H4 (cell line): ENCODE measurements around the gene POC1B. TPM values are rescaled to one million over a fixed set of nuclear protein-coding genes. Genes with fewer than 3 reads are reported as not detected.

Source experiments
- DNase-seq: peaks from one replicate; pipeline ENCODE4 v3.0.0-alpha.2; 2015; ENCODE audit warnings: low spot score
- total RNA-seq: library from RNA; depleted of rRNA; stranded (reverse); fragments of >200 nt; shearing (Covaris generic); gene quantifications from 2 replicates; pipeline ENCODE4 v1.2.3, GENCODE V29; 2014

POC1B gene
- total RNA-seq, 1 experiment from 2014 or later = 9.5 TPM

- no peak for DNase-seq
Measured at GRCh38 chr12:89421092-89421835, 104.6 kb downstream of the POC1B start.

DNA sequence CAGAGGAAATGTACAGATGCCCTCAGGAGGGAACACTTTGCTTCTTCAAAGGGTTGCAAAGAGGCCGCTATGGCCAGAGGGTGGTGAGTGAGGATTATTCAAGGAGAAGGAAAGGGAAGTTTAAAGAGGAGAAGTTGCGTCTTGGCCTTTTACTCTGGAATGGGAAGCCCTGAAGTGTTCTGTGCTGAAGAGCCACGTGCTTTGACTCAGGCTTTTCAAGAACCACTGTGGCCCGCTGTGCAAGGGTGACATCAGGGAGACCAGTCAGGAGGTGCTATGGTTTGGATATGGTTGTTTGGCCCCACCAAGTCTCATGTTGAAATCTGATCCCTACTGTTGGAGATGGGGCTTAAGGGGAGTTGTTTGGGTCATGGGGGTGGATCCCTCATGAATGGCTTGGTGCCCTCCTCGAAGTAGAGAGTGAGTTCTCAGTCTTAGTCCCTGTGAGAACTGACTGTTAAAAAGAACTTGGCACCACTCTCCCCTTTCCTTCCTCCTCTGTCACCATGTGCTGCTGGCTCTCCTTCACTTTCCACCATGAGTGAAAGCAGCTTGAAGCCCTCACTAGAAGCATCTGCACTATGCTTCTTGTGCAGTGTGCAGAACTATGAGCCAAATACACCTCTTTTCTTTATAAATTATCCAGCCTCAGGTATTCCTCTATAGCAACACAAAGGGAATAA lies 107.5 kb downstream of the POC1B start:
- no peak for DNase-seq

DNA sequence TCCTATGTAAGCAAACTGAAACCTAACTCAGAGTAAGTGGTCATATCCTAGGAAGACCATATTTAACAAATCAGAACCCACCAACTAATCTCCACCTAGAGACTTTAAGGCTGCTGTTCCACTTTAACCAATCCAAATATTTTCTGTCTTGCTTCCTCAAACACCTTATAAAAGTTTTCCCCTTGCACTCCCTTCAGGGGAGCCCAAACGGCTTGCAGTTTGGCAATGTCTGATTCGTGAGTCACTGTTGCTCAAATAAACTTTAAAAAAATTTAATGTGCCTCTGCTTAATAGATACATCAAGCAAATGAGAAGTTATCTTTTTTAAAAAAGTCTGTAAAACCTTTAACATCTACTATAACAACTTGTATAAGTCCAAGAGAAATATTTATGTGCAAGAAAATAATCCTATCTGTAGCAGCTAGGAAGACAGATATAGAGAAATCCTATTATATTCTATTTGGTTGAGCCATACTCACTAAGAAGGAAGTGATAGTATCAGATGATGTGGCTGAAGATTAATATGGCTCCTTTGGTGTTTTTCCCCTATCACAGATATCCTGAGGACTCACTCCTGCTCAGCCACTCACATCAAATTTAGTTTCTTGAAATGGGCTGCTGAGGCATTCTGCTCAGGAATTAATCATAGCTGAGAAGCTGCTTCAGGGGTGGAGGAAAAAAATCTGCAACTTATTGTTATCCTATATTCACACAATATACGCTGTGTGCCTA lies 108.4 kb downstream of the POC1B start:
- no peak for DNase-seq

DNA sequence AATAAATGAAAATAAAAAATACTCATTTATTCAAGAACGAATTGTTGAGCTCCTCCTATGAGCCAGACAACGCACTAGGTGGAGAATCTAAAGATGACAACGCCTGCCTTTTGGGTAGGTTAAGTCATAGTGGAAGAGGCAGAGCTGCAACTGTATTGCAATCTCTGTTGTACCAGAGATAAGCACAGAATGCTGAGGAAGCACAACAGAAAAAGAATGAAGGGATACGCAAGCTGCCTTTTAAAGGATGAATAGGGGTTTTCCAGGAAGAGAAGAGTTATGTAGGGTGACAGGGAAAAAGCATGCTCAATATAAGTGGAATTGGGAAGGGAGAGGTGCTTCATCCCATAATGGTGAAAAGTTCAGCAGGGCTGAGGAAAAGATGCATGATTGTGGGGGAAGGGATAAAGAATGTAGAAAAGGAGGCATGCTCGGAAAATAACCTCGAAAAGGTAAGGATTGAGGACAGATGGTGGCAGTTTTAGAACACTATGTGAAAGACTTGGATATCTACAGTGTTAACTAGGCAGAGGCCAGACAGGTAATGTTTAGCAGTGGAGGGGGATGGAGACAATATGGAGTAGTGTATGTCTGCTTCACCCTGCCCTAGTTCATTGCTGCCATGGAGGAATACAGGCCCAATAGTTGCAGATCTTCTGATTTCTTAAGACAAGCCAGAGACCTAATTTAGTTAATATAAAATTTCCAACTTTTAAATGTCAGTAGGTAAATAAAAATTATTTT lies 109.6 kb downstream of the POC1B start:
- DNase-seq = no peak

DNA sequence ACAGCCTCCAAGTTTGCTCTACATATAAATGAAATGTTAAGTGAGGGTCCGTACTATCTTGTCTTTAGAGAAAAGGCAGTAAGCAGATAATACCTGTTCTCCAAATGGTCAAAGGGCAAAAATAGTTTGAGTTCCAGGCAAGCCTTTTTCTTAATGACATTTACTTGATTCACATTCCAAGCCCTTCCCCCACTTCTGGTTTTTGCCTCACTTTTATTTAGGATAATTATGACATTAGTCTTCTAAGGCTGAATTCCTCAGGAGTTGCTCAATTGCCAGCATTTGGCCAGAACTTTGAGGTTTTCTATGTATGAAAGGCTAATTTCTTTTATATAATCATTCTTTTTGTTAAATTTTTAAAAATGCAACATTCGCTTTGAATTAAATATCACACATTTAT lies 111.0 kb downstream of the POC1B start:
- DNase-seq = no peak

GRCh38 chr12:89414322-89414721 lies 111.5 kb downstream of the POC1B start:
- DNase-seq = no peak

DNA sequence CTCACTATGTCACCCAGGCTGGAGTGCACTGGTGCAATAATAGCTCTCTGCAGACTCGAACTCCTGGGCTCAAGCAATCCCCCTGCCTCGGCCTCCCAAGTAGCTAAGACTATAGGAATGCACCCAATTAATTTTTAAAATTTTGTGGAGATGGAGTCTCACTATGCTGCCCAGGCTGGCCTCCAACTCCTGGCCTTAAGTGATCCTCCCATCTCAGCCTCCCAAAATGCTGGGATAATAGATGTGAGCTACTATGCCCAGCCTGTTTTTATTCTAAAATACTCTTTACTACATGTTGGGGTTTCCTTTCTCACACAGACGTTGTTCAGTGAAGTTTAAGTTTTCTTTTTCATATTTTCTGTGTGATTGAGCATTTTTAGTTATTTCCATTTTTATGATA lies 112.6 kb downstream of the POC1B start:
- no peak for DNase-seq

- DNase-seq = no peak
Measured at GRCh38 chr12:89412665-89413064, 113.2 kb downstream of the POC1B start.

DNA sequence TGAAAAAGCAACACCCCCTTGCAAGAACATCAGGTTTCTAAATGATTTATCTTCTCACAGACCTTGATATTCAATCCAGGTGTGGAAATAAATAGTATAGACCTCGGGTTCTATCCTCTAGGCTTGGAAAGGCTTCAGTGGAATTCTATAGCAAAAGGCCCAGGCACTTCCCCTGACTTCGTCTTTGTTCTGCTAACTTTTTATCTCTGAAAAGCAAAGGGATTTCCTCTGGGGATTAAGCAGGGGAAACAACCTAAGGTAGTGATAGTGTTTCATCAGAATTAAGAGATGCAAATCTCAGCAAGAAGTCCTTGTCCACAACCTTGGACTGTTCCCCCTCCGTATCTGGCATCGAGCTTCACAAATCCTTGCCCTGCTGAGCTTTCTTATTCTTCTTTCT lies 114.0 kb downstream of the POC1B start:
- no peak for DNase-seq

GRCh38 chr12:89411234-89411633 lies 114.6 kb downstream of the POC1B start:
- DNase-seq = no peak

GRCh38 chr12:89405626-89406345 lies 120.1 kb downstream of the POC1B start:
- no peak for DNase-seq

DNA sequence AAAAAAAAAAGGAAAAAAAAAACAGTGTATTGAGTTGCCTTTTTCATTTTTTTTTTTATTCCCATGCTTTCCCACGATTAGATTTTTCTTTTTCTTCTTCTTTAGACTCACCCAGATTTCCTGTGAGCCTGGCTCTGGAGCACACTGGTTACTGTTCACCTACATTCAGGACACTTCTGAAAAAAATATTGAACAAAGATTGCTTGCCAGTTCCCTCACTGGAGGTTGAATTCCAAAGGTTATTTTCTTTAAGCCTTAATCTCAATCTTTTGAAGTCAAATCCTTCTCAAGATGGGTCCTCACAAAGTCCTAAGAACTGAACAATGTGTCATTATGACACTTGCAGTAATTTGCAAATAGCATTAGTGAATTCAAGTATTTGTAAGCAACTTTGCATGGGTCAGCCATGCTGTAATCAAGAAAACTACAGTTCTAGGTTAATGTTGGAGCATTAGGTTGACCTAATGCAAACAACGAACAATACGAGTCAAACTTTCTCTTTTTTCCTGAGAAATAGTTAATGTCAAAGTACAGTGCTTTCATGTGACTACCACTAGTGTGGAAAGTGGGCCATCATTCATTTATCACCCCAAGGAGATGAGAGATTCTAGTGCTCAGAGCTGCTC lies 124.3 kb downstream of the POC1B start:
- DNase-seq = no peak

- no peak for DNase-seq
Measured at GRCh38 chr12:89400415-89400814, 125.4 kb downstream of the POC1B start.

DNA sequence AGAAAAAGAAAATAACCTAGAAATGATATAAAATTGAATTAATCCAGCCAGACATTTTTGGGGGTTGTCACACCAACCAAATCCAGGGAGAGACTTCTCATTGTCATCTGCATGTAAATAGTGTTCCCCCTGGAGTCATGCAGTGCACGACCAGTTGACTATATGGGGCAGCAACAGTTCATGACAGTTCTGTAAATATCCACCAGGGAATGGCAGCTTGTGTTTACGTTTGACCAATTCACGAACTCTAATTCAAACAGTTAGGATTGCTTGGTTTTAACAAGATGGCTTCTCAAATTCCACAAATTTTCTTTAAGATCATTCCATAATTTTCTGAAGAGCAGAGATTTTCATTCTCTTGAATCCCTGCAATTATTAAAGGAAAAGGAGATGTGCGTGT lies 130.1 kb downstream of the POC1B start:
- DNase-seq = no peak

DNA sequence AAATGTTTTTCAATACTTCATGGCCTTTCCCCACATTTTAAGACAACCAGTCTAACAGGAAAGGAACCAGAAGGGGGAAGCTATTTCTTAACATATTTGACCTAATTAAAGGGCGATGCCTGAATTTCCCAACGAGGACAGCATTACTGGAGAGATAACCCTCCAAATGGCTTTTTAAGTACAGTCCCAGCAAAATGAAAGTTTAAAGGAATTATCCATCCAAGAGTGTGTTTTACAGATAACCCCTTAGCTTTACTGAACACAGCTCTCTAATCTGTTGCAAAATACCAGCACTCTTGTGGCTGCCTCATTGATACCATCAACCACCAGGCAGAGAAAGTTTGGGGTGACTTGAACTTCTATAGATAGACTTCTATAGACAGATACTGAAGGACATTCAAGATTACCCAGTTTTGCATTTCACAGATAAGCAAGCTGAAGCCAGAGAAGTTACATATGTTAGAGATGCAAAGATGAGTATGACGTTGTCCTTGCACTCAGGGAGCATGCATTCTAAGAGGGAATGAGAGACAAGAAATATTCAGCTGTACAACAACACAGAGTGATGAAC lies 132.2 kb downstream of the POC1B start:
- DNase-seq = no peak

GRCh38 chr12:89392391-89392790 lies 133.5 kb downstream of the POC1B start:
- no peak for DNase-seq

DNA sequence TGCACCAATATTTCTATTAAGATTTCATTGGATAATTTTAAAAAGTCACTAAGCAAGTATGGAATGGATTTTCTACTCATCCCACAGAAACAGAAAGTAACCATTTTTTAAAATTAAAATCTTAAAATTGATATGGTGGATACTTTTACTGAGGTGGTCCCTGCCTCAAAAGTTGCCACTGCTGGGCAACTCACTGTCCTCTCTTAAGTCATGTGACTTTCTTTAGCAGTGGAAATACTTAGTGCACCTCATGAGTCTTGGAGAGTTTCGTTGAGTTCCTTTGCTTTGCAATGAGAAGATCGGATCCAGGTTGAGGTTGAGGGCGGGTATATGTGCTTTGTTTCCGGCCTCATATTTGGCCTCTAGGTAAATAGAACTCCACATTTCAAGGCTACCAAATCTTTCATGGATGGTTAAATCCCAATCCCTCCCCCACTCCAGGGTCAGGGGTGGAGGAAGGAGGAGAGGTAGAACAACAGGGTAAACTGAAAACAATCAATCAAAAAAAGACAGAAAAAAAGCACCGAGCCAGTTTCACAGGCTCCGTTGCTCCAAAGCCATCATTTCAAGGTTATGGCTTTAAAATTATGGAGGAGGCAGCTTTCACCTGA lies 134.0 kb downstream of the POC1B start:
- no peak for DNase-seq

DNA sequence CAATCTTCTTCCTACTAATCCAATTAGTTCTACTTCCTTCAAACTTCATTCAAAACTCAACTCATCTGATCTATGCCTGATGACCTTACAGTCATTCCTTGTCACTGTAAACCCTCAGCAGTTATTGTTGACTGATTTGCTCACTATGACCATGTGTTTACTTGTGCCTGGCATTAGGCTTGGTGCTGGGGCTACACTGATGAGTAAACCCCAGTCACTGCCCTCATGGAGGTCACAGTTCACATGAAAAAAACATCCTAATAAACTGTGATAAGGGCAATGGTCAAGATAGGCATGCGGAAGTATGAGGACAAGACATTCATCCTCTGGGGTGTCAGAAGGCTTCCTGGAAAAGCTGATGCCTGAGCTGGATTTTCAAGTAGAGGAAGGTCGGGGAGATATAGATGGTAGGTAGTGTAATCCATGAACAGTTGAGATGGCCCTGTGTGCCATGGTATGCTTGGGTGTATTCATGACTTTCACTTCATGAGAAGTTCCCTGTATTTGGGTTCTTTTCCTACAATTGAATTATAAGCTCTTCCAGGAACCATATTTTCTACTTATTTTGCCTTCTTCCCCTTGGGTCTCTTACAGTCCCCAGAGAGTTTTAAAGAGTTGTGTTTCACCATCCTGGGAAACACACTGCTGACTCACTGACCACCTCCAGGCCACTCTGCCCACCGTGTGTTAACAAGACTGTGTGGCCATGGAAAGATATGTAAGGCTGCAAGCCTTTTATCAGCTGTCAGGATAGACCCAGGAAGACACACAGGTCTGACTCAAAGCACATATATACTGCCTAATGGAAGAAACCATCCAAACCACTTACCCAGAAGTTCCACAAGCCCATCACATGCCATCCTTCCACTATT lies 134.8 kb downstream of the POC1B start:
- peak; percentile 31 for DNase-seq
